ENCODE data around the gene ZHX3. TPM values are rescaled to one million over a fixed set of nuclear protein-coding genes. Genes with fewer than 3 reads are reported as not detected.

Gene ZHX3
- total and polyA plus RNA-seq, 2 of the 13 experiments (the other 11 are each of a cell fraction or from before 2014, with no cell fraction given) = 8.4 to 11.7 TPM

DNA sequence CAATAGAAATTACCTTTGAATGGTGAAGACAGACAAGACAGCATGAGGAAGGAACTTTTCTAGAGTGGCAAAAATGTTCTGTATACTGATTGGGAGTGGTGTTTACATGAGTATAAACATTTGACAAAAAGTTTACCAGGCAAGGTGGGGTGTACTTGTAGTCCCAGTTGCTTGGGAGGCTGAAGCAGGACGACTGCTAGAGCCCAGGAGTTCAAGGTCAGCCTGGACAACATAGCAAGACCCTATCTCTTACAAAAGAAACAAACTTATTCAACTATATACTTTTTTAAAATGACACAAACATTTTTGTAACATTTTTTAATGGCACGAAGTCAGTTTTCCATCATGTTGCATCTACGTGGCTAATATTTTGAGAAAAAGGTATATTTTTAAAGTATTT, 40.5 kb downstream of the ZHX3 start:
- FAIRE-seq (no peak), DNase-seq (ENCODE audit: low spot score) (no peak), ATAC-seq (no peak)
- Histone ChIP-seq H4K20me1 (ENCODE audit: insufficient read depth, low read length) (no peaks in the 10 kb centered on the region), H3K4me1 (ENCODE audit: insufficient read depth, low read length) (peaks cover 6% of the 10 kb centered on the region; the same call in 1 of the 2 replicates), H3K36me3 (replicated peaks in 1 of 2; ENCODE audit: control insufficient read depth in 1 of 2, insufficient read depth in 2 of 2, low read length in 2 of 2) (no peaks in the 10 kb centered on the region), H2AFZ (ENCODE audit: low read length) (no peak overlapping the region), H3K9me3 (ENCODE audit: low read length) (no peaks in the 10 kb centered on the region), H3K9ac (ENCODE audit: insufficient read depth, low read depth, low read length) (no peak overlapping the region), H3K27ac (ENCODE audit: extremely low read length, insufficient read depth, low read length) (no peak overlapping the region), H3K4me3 (replicated peaks in 1 of 3; ENCODE audit: insufficient read depth in 1 of 3, low read depth in 2 of 3, low read length in 3 of 3) (no peak overlapping the region), H3K27me3 (ENCODE audit: control insufficient read depth in 1 of 2, insufficient read depth in 2 of 2, low read length in 2 of 2) (no peaks in the 10 kb centered on the region), H3K4me2 (ENCODE audit: low read depth, low read length) (no peak overlapping the region), H3K79me2 (ENCODE audit: insufficient read depth, low read length) (no peaks in the 10 kb centered on the region)
- ChIA-PET CTCF (ENCODE audit: low intra/inter-chr PET ratio, low total read pairs) (no interaction called here), POLR2A (no interaction called here)
- in situ Hi-C loops (cut with HindIII; ENCODE audit: extremely low pct_ligation_motif_present, low pct_unique_long_range_greater_than_20kb) (no loop called here), intact Hi-C loops (cut with micrococcal nuclease; ENCODE audit: unreplicated experiment) (loop anchor here (5.0 kb wide), 1 partner anchor 1675 kb away; no protein-coding TSS in a partner anchor)
- no TSS peak for BruUV-seq (replicated peaks)
- TF ChIP-seq ZNF12 (CRISPR knock-in tag; IDR thresholded peaks at IDR 0.05) (no peak), KMT2B (CRISPR knock-in tag; IDR thresholded peaks at IDR 0.05) (no peak), ZNF3 (CRISPR knock-in tag; IDR thresholded peaks at IDR 0.05) (peak; percentile 87), ZNF121 (CRISPR knock-in tag; IDR thresholded peaks at IDR 0.05) (peak; percentile 90)
- 68% methylated on average over 3 of the region's 3 CpGs for WGBS (ENCODE audit: low lambda C conversion rate)

DNA sequence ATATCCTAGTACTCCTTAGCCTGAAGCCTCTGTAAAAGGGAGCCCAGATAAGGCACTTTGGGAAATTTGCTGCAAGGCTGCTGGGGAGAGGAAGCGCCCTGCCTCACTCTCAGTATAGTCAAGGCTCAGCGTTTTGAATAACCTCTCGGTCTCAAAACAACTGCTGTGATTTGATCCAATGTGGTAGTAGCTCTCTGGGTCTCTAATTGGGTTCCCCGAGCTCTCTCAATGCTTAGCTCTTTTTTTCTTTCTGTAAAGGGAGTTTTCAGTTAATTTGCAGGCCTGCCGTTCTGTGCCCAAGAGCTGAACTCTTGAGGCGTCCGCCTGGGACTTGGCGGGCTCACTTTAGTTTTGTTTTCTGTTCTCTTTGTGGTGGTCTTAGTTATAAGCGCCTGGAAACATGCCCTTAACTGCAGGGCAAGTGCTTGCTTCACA, 41.2 kb downstream of the ZHX3 start:
- Histone ChIP-seq H4K20me1 (ENCODE audit: insufficient read depth, low read length) (no peaks in the 10 kb centered on the region), H3K4me3 (replicated peaks in 1 of 3; ENCODE audit: insufficient read depth in 1 of 3, low read depth in 2 of 3, low read length in 3 of 3) (no peak overlapping the region)
- POLR2A ChIA-PET = no interaction called here

More for the DNA sequence above, 41.2 kb downstream of the ZHX3 start:
- Histone ChIP-seq H3K36me3 (replicated peaks in 1 of 2; ENCODE audit: control insufficient read depth in 1 of 2, insufficient read depth in 2 of 2, low read length in 2 of 2) (no peaks in the 10 kb centered on the region), H3K4me1 (ENCODE audit: insufficient read depth, low read length) (peaks cover 6% of the 10 kb centered on the region; the same call in 1 of the 2 replicates), H3K9me3 (ENCODE audit: low read length) (no peaks in the 10 kb centered on the region), H3K27me3 (ENCODE audit: control insufficient read depth in 1 of 2, insufficient read depth in 2 of 2, low read length in 2 of 2) (no peaks in the 10 kb centered on the region), H3K9ac (ENCODE audit: insufficient read depth, low read depth, low read length) (no peak overlapping the region), H3K4me2 (ENCODE audit: low read depth, low read length) (no peak overlapping the region), H2AFZ (ENCODE audit: low read length) (no peak overlapping the region), H3K27ac (ENCODE audit: extremely low read length, insufficient read depth, low read length) (no peak overlapping the region), H3K79me2 (ENCODE audit: insufficient read depth, low read length) (no peaks in the 10 kb centered on the region)
- 93% methylated on average over 9 of the region's 9 CpGs for WGBS (ENCODE audit: low lambda C conversion rate)
- no TSS peak for BruUV-seq (replicated peaks)
- in situ Hi-C loops (cut with HindIII; ENCODE audit: extremely low pct_ligation_motif_present, low pct_unique_long_range_greater_than_20kb) (no loop called here), intact Hi-C loops (cut with micrococcal nuclease; ENCODE audit: unreplicated experiment) (loop anchor here (5.0 kb wide), 1 partner anchor 1674 kb away; no protein-coding TSS in a partner anchor)
- CTCF ChIA-PET (ENCODE audit: low intra/inter-chr PET ratio, low total read pairs) = no interaction called here
- DNase-seq (ENCODE audit: low spot score) (no peak), FAIRE-seq (no peak), ATAC-seq (no peak)
- no peak for TF ChIP-seq RFX5 (IDR thresholded peaks at IDR 0.05; ENCODE audit: low read depth, low read length)
